ENCODE data around the gene FCHO1. TPM values are rescaled to one million over a fixed set of nuclear protein-coding genes. Genes with fewer than 3 reads are reported as not detected.

FCHO1 gene
- total RNA-seq, 1 experiment from 2014 or later = 0.61 TPM

DNA sequence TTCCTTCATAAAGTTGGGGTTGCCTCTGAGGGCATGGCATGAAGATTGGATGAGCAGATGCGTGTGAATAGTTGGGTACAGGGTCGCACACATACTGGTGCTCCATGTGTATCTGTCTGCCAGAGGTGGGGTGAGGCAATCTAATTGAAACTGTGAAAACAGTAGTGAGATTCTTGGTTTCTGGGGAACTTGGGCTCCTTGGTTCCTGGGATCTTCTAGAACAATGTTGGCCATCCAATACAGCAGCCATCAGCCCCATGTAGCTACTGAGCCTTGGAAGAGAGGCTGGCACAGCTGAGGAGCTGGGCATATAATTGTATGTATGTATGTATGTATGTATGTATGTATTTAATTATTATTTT lies 616 bp downstream of the FCHO1 start:
- Mint-ChIP-seq H3K27me3 (ENCODE audit: unreplicated experiment) (peaks cover 14% of the 10 kb centered on the region), H3K4me1 (ENCODE audit: low read depth, unreplicated experiment) (peaks cover 7% of the 10 kb centered on the region), H3K9me3 (ENCODE audit: low read depth, unreplicated experiment) (no peaks in the 10 kb centered on the region), H3K4me3 (ENCODE audit: low read depth, unreplicated experiment) (no peak overlapping the region), H3K27ac (ENCODE audit: unreplicated experiment) (no peak overlapping the region), H3K36me3 (ENCODE audit: insufficient read depth, unreplicated experiment) (peaks cover 6% of the 10 kb centered on the region)
- intact Hi-C loops (cut with micrococcal nuclease; ENCODE audit: unreplicated experiment) = no loop called here
- DNase-seq = no peak
- no peak for TF ChIP-seq CTCF (IDR thresholded peaks at IDR 0.05; ENCODE audit: unreplicated experiment)
- BruUV-seq (replicated peaks) = no TSS peak
- CTCF ChIA-PET = no interaction called here

DNA sequence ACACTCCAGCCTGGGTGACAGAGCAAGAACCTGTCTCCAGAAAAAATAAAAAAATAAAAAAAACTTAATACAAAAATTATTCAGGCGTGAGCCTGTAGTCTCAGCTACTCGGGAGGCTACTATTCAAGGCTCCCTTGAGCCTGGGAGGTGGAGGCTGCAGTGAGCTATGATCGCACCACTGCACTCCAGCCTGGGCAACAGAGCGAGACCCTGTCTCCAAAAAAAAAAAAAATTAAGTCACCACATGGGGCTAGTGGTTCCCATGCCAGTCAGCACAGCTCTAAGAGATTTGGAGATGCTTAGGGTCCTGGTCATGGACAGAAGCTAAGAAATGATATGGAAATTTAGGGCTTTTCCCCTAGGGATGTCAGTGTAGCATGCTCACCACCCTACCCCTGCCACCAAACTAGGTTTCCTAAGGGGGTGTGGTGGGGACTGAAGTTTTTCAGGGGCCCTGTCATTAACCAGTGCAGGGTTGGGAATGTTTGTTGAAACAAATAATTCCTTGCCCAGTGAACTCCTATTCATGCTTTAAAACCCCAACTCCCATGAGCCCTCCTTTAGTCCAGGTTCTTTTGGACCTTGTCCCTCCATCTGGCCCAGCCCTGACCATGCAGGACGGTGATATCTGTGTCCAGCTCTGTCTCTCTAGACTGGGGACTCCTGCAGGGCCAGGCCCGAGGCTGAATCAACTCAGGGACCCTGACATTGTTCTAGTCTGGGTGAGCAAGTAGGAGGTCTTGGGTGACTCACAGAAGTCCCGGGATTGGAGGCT lies 1.8 kb downstream of the FCHO1 start:
- Mint-ChIP-seq H3K4me3 (ENCODE audit: low read depth, unreplicated experiment) (no peak overlapping the region), H3K4me1 (ENCODE audit: low read depth, unreplicated experiment) (peaks cover 13% of the 10 kb centered on the region), H3K9me3 (ENCODE audit: low read depth, unreplicated experiment) (no peaks in the 10 kb centered on the region), H3K36me3 (ENCODE audit: insufficient read depth, unreplicated experiment) (peaks cover 5% of the 10 kb centered on the region), H3K27me3 (ENCODE audit: unreplicated experiment) (peaks cover 14% of the 10 kb centered on the region), H3K27ac (ENCODE audit: unreplicated experiment) (no peak overlapping the region)
- TF ChIP-seq CTCF (IDR thresholded peaks at IDR 0.05; ENCODE audit: unreplicated experiment) = no peak
- DNase-seq = no peak
- BruUV-seq (replicated peaks) = no TSS peak
- CTCF ChIA-PET = no interaction called here
- intact Hi-C loops (cut with micrococcal nuclease; ENCODE audit: unreplicated experiment) = no loop called here

- H3K27ac Mint-ChIP-seq (ENCODE audit: unreplicated experiment) = no peak overlapping the region
- TF ChIP-seq CTCF (IDR thresholded peaks at IDR 0.05; ENCODE audit: unreplicated experiment) = no peak
- no peaks in the 10 kb centered on the region for H3K36me3 Mint-ChIP-seq (ENCODE audit: insufficient read depth, unreplicated experiment)
- intact Hi-C loops (cut with micrococcal nuclease; ENCODE audit: unreplicated experiment) = no loop called here
- peaks cover 13% of the 10 kb centered on the region for H3K4me1 Mint-ChIP-seq (ENCODE audit: low read depth, unreplicated experiment)
- no TSS peak for BruUV-seq (replicated peaks)
- H3K9me3 Mint-ChIP-seq (ENCODE audit: low read depth, unreplicated experiment) = no peaks in the 10 kb centered on the region
- no peak overlapping the region for H3K4me3 Mint-ChIP-seq (ENCODE audit: low read depth, unreplicated experiment)
- H3K27me3 Mint-ChIP-seq (ENCODE audit: unreplicated experiment) = peaks cover 9% of the 10 kb centered on the region
- CTCF ChIA-PET = no interaction called here
- no peak for DNase-seq
Observed at GRCh38 chr19:17753976-17754375, 2.7 kb downstream of the FCHO1 start.

DNA sequence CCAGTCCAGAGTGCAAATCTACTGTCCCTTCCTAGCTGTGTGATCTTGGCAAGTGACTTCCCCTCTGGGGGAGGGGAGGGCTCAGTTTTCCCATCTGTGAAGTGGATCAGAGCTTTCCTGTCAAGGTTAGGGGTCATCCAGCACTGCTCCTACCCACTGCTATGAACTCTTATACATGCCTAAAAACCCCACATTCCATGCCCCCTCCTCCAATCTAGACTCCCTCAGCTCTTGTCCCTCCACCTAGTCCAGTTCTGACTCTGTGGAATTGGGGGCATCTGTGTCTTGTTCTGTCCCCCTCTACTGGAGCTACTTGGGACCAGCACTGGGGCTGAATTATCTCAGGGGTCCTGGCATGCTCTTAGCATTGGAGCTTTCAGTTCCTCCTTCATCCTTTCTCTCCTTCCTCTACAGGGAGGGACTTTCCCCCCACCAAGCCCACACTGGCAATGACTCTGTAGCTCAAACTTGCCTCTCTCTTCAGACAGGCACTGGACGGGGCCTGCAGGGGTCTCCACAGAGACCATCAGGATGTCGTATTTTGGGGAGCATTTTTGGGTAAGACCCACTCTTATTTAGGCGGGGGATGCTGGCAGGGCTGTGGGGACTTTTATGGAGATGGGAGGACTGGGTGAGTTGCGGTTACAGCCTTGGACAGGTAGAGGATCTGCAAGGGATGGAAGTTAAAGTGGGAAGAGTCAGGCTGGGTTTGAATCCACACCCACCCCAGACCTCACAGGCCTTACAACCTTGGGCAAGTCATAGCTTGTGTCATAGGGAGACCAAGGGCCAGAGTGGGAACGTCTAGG lies 3.6 kb downstream of the FCHO1 start:
- Mint-ChIP-seq H3K36me3 (ENCODE audit: insufficient read depth, unreplicated experiment) (no peaks in the 10 kb centered on the region), H3K27ac (ENCODE audit: unreplicated experiment) (no peak overlapping the region), H3K9me3 (ENCODE audit: low read depth, unreplicated experiment) (no peaks in the 10 kb centered on the region), H3K4me1 (ENCODE audit: low read depth, unreplicated experiment) (peaks cover 13% of the 10 kb centered on the region), H3K27me3 (ENCODE audit: unreplicated experiment) (peaks cover under 1% of the 10 kb centered on the region), H3K4me3 (ENCODE audit: low read depth, unreplicated experiment) (no peak overlapping the region)
- intact Hi-C loops (cut with micrococcal nuclease; ENCODE audit: unreplicated experiment) = no loop called here
- TF ChIP-seq CTCF (IDR thresholded peaks at IDR 0.05; ENCODE audit: unreplicated experiment) = no peak
- CTCF ChIA-PET = no interaction called here
- no TSS peak for BruUV-seq (replicated peaks)
- no peak for DNase-seq

Data from Calu3 (cell line).